Astrocyte of the hippocampus (primary cell): ENCODE results near the gene LRCH3.

ENCODE experiments used
- DNase-seq: peaks from one replicate; pipeline ENCODE4 v3.0.0; 2011; ENCODE audit warnings: low read depth, low spot score

The LRCH3 gene

DNA sequence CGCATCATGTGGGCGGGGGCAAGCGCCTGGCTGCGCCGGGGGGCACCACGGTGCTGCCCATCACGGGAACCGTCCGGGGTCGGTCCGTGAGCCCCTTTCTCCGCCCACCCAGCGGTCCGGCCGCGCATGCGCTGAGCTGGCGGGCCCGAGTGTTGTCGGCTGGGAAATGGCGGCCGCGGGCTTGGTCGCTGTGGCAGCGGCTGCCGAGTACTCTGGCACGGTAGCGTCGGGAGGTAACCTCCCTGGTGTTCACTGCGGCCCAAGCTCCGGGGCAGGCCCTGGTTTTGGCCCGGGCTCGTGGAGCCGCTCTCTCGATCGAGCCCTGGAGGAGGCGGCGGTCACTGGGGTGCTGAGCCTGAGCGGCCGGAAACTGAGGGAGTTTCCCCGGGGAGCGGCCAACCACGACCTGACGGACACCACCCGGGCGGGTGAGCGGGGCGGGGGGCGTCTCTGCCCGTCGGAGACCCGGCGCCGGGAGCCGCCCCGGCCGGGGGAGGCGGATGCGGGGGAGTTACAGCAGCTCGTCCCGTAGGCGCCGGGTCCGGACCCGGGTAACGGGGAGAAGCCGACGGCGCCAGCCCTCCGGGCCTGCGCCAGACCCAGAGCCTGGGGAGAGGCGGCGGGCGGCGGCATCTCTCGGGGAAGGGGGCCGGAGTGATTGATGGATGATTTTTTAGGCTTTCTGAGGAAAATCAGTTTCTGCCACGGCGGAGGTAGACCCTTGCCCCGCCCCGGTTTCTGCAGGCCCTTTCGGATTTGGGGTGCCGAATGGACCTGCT lies at the start of gene LRCH3:
LRCH3 (plus strand) TSS at position 142 of the 779 bp plus-strand sequence; CDS start at position 167, 25 bp downstream.
- peak; percentile 94 for DNase-seq

DNA sequence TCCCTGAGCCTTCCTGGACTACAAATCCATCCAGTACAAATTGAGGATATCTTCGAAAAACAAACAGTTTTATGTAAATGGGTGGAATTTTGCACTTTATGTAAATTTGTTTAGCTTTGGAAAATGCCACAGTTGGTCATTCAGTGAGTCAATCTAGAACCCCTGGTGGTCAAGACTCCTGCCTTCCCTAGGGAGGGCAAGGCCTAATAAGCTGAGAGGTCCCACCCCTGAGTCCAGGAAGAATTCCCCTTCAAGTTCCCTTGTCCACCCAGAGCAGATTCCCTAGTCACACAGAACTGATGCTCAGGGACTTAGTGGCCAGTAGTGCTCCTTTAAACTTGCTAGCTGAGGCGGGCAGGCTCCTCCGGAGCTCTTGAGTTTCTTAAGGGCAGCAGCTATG lies 48.3 kb upstream of the LRCH3 start:
- no peak for DNase-seq

- peak; percentile 4 for DNase-seq
Measured at GRCh38 chr3:197746209-197746608, 44.8 kb upstream of the LRCH3 start.

- peak; percentile 7 for DNase-seq
Measured at GRCh38 chr3:197746801-197747237, 44.2 kb upstream of the LRCH3 start.

DNA sequence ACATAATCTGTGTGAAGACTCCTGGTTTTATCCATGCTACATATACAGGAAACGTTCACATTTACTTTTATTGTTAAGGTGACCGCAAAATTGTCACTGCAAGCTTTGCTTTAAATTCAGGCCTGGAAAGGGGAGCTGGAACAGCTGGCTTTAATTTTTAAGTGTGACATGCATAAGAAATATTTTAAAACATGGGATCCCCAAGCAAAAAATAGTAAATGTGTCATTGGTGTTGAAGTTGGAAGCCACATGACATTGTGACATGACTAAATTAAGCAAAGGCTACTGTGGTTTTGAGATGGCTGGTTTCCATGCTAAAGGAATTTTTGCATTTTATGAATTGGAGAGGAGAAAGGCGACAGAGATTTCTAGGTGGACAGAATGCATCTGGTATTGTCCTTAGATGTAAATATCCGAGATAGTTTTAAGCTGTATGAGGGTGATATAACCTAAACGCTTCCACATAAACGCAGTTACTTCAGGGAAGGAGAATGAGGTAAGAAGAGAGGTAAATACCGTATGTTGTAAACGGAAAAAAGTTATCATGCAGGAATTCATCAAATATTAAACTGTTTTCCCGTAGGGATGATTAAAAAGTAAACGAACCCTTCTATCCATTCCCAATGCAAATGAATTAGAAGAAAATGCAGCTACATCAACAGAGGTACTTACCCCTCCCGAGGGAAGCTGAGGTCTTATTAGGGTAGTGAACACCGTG lies 42.3 kb upstream of the LRCH3 start:
- peak; percentile 33 for DNase-seq

- DNase-seq: no peak
Measured at GRCh38 chr3:197749315-197749600, 41.8 kb upstream of the LRCH3 start.

DNA sequence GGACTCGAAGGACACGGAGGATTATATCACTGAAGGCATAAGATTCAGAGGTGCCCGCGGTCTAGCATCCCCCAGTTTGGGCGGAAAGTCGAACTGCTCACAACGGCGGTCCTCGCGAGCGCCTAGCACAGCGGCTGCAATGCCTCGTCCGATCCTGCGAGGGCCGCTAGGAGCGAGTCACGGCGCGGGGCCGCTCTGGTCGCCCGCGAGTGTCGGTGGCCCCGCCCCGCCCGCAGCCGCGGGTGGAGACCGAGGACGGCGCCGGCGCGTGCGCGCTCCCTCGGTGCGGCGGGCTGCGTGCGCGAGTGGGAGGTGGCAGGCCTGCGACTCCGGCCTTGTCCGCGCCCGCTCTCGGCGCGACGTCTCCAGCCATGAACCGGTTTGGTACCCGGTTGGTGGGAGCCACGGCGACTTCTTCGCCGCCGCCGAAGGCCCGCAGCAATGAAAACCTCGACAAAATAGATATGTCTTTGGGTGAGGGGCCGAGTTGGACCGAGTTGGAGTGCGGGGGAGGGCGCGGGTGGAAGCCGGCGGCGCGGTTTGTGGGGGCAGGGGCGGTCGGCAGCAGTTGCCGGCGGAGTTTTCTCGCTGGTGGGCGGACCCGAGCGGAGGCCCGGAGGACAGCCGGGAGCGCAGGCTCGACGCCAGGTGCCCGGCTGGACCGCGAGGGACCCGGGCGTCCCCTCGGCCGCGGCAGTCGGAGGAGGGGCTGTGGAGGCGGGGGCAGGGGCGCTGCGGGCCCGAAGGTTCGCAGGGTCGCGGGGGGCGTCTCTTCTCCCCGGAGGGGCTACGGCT lies 41.3 kb upstream of the LRCH3 start, which contains the start of gene FYTTD1:
FYTTD1 (plus strand) TSS at position 283 of the 795 bp plus-strand sequence; CDS start at position 372, 89 bp downstream.
- peak; percentile 96 for DNase-seq

DNA sequence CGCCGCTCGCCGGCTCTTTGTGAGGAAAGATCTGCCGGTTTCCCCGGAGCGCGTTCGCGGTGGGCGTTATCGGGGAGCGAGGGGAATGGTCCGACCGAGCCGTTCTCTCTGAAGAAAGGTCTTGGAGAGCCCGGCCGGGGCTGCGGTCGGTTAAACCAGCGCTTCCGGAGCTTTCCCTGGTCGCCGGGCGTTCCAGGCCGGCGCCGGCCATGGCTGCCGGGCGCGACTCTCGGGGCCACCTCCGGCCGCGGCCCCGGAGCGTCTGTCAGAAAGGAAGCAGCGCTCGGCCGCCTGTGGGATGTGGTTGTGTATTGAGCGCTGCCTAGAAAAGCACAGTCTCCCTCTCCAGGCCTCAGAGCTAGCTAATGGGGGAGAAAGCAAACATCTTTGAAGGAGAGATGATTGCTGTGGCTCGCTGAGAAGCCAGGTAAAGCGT lies 40.6 kb upstream of the LRCH3 start:
- DNase-seq: peak; percentile 86

GRCh38 chr3:197750858-197751737 lies 40.0 kb upstream of the LRCH3 start:
- peak; percentile 55 for DNase-seq

- no peak for DNase-seq
Measured at GRCh38 chr3:197752107-197752506, 38.9 kb upstream of the LRCH3 start.

DNA sequence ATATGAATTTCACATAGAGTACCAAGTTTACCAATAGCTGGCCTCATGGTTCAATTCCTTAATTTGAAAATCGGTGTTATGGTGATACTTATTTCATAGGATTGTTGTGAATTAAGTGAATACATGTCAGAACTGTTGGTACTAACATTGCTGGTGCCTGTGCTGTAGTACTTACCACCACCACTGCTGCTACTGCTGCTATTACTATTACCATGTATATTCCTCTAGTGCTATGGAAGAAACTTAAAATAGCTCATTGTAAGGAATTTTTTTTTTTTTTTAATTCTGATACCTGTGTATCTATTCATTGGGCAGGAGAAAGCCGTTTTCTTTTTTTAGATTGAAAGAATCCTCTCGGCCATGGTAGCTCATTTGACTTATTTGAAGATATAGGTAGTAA lies 37.8 kb upstream of the LRCH3 start:
- DNase-seq: no peak

- no peak for DNase-seq
Measured at GRCh38 chr3:197756704-197757103, 34.4 kb upstream of the LRCH3 start.

GRCh38 chr3:197758512-197758911 lies 32.5 kb upstream of the LRCH3 start:
- DNase-seq: no peak

GRCh38 chr3:197761784-197762183 lies 29.3 kb upstream of the LRCH3 start:
- DNase-seq: no peak

DNA sequence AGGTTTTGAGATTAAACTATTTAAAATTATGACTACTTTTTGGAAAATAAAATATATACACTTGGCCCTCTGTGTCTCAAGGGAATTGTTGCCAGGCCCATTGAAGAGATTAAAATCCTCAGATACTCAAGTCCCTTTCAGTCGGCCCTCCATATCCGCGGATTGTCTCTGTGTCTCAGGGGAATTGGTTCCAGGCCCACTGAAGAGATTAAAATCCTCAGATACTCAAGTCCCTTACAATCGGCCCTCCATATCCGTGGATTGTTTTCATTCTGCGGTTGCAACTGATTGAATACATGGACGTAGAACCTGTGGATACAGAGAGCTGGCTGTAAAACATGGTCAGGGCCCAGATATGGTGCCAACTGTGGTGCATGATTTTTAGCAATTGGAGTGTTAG lies 15.7 kb upstream of the LRCH3 start:
- DNase-seq: no peak

DNA sequence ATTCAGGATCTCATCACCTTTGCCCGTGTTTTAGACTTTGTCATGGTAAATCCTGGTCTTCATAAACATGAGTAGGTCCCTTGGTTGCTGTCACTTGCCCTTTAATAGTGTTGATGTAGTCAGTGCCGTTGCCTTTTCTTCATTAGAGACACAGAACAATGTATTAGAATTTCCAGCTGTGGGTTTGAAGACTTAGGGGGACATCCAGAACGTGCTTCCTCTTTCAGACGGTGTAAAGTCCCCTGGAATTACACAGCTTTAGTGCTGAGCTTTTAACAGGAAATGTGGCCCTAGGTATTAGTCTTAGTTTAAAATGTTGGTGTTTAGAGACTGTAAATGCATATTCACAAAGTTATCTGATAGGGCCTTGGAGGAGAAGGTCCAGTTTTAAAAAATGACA lies 8.8 kb upstream of the LRCH3 start:
- no peak for DNase-seq

- no peak for DNase-seq
Measured at GRCh38 chr3:197784019-197784585, 7.0 kb upstream of the LRCH3 start.

GRCh38 chr3:197787412-197787811 lies 3.6 kb upstream of the LRCH3 start:
- DNase-seq: no peak

DNA sequence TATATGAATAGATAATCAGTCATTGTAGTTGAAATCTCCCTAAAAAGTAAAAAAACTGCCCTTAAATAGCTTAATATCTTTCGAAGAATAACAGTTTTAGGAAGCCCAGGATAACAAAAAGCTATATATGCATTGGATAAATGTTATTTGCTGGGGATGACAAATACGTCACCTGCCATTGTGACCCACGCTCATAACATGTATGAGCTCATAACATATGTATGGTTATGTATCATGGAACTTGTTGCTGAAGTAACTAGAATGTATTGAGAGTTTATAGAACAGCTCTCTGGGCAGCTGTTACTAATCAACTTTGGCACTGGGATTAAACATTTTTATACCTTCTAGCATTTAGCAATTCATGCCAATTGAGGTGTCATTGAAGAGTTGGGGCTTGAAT lies 1.7 kb upstream of the LRCH3 start:
- no peak for DNase-seq

- no peak for DNase-seq
Measured at GRCh38 chr3:197790033-197790432, 1.0 kb upstream of the LRCH3 start.
